ENCODE data around the gene MRTFA.
"Not testable (repeated sequence)": the region's sequence is repeated elsewhere in the genome, so short reads cannot be mapped to it uniquely, and the experiment has no call there.

Gene MRTFA

GRCh38 chr22:40627612-40628011 is 8.9 kb downstream of the MRTFA start:
- no peak for DNase-seq (ENCODE audit: low read depth)

GRCh38 chr22:40626851-40627250 is 9.7 kb downstream of the MRTFA start:
- no peak for DNase-seq (ENCODE audit: low read depth)

- not testable (repeated sequence) for DNase-seq (ENCODE audit: low read depth)
These were observed 10.7 kb downstream of the MRTFA start for GRCh38 chr22:40625794-40626193.

- DNase-seq (ENCODE audit: low read depth): not testable (repeated sequence)
These were observed 11.2 kb downstream of the MRTFA start for GRCh38 chr22:40625281-40625680.

- no peak for DNase-seq (ENCODE audit: low read depth)
These were observed 11.7 kb downstream of the MRTFA start for GRCh38 chr22:40624770-40625169.

GRCh38 chr22:40621309-40622151 is 15.0 kb downstream of the MRTFA start:
- no peak for DNase-seq (ENCODE audit: low read depth)

- DNase-seq (ENCODE audit: low read depth): no peak
These were observed 16.0 kb downstream of the MRTFA start for GRCh38 chr22:40620464-40621046.

- no peak for DNase-seq (ENCODE audit: low read depth)
These were observed 18.1 kb downstream of the MRTFA start for GRCh38 chr22:40618400-40618799.

- DNase-seq (ENCODE audit: low read depth): no peak
These were observed 19.9 kb downstream of the MRTFA start for GRCh38 chr22:40616578-40616977.

GRCh38 chr22:40613067-40613466 is 23.5 kb downstream of the MRTFA start:
- no peak for DNase-seq (ENCODE audit: low read depth)

GRCh38 chr22:40612291-40612751 is 24.2 kb downstream of the MRTFA start:
- DNase-seq (ENCODE audit: low read depth): no peak

- no peak for DNase-seq (ENCODE audit: low read depth)
These were observed 24.9 kb downstream of the MRTFA start for GRCh38 chr22:40611606-40612005.

GRCh38 chr22:40610329-40610850 is 26.1 kb downstream of the MRTFA start:
- no peak for DNase-seq (ENCODE audit: low read depth)

- DNase-seq (ENCODE audit: low read depth): no peak
These were observed 27.3 kb downstream of the MRTFA start for GRCh38 chr22:40609216-40609615.

- no peak for DNase-seq (ENCODE audit: low read depth)
These were observed 29.0 kb downstream of the MRTFA start for GRCh38 chr22:40607506-40607905.

- no peak for DNase-seq (ENCODE audit: low read depth)
These were observed 30.2 kb downstream of the MRTFA start for GRCh38 chr22:40606306-40606705.

- no peak for DNase-seq (ENCODE audit: low read depth)
These were observed 30.8 kb downstream of the MRTFA start for GRCh38 chr22:40605761-40606160.

GRCh38 chr22:40603088-40603605 is 33.4 kb downstream of the MRTFA start:
- no peak for DNase-seq (ENCODE audit: low read depth)

GRCh38 chr22:40602231-40602630 is 34.3 kb downstream of the MRTFA start:
- no peak for DNase-seq (ENCODE audit: low read depth)

GRCh38 chr22:40599731-40600130 is 36.8 kb downstream of the MRTFA start:
- DNase-seq (ENCODE audit: low read depth): no peak

- not testable (repeated sequence) for DNase-seq (ENCODE audit: low read depth)
These were observed 37.8 kb downstream of the MRTFA start for GRCh38 chr22:40598712-40599111.

- no peak for DNase-seq (ENCODE audit: low read depth)
These were observed 38.7 kb downstream of the MRTFA start for GRCh38 chr22:40597526-40598430.
